Hippocampal formation (tissue), 2 donors: ENCODE measurements around the gene AZU1.

Experiments used
- DNase-seq, 2 donors: peaks; one replicate each; lab custom pipeline; 2025; lab: John Stamatoyannopoulos, UW

Gene AZU1

DNA sequence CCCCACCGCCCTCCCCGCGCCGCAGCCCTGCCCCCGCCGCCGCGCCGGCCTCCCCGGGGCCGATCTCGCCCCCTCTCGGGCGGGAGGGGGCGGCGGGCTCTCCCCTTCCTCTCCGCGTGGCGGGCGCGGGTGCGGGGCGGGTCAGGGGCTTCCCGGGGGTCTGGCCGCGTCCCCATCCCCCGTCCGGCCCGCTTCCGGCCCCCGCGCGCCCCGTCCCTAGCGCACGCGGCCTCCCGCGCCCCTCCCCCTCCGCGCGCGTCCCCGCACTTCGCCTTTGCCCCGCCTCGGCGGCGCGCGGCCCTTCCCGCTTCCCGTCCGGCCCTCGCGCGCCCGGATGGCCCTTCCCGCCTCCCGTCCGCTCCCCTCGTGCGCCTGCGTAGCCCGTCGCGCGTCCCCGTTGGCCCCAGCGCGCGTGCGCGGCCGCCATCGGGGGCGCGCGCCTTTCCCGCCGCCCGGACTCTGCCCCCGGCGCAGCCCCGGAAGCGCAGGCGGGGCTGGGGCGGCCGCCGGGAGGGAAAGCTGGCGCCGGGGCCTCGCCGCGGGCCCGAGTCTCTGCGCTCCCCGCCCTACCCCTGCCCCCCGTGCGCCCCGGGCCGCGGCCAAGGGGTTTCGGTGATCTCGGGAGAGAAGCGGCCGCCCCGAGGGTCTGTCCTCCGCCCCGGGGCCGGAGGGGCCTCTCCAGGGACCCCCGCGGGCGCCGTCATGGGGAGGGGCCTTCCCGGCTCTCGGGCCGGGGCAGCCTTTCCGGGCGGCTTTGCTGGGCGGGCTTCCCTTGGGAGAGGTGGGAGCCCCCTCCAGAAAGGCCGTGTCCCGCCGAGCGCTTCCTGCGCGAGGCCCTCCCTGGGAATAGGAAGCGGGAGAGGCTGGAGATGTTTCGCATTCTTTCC is 29.9 kb upstream of the AZU1 start:
- DNase-seq, result peak; percentile 37 to 61

DNA sequence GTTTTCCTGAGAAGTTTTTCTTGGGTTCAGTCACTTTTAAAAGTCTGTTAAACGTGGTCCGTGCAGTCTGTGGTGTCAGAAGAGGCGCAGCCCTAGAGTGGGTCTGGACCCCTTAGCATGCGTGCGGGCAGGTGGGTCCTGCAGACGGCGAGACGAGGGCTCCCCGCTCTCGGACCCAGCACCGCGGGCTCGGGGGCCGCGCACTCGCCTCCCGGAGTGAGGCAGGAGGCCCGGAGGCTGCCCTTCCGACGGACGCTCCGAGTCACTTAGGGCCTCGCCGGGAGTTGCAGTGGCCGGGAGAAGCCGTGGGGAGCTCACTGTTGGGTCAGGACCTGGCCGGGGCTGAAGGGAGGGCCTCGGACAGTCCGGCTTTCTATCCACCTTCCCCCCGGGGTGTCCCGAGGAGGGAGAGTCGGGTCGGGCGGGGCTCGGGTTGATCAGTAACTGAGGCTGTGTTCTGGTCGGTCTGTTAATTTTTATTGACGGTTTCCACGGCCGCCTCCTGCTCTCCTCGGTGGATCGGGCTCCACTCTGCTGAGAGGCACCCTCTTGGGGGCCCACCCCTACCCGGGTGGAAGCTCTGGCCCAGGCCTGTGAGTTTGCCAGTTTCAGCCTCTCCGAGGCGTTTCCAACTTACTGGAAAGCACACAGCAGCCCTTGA is 29.1 kb upstream of the AZU1 start:
- DNase-seq, result no peak

DNA sequence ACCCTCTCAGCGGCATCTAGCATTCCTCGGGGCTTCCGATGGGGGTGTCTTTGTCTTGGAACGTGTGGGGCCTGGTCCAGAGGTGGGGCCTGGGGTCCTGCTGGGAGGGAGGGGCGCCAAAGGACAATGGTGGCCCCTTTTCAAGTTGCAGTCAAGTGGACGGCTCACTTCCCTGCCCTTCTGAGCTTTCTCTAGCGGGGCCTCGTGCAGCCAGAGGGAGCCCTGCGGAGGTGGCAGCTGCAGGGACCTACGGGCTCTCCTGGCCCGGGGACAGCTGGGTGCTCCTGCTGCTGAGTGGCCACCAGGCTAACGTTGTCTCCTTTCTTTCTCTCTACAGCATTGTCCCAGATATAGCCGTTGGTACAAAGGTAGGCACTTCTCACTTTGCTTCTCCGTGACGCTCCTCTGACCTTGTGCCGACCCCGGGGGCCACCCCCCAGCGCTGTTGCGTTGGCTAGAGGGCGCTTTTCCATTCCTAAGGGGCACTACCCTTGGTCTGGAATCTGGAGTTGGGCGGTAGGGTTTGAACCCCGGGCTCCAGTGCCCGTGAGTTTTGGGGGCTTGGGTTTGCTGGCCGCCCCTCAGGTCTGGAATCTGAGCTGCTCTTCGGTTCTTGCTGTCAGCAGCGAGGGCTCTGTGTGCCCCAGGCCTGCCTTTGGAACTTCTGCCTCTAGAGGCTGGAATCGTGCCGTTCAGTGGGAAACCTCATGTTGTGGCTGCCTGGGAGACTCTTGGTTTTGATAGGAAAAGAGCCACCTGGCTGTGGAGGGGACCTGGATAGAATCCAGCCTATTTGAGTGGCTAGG is 28.4 kb upstream of the AZU1 start:
- no peak for DNase-seq

DNA sequence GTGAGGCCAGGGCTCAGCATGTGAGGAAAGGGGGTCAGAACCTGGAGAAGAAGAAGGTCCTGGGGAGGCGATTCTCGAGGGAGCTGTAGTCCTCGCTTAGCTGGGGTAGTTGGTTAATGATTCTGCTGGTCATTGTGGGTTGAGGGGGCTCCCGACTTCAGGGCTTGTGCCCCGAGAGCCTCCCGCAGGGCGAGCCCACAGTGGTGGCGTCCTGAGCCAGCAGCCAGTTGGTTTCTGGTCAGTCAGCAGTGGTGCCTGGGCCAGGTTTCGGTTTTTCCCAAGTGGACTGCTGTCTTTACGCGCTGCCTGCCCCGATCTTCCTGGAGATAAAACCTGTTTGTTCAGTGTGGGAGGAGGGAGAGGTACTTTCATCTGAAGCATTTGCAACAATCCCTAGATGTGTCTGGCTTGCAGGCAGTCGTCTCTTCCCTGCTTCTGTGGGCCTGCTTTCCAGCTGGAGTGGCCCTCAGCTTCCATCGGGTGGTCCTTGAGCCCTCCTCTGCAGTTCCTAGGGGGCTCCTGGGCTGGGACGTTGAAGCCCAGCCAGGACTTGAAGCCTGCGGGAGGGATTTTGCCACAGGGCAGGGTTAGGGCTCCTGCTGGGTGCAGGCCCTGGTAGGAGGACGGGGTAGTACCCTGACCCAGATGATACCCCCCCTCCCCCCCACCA is 27.1 kb upstream of the AZU1 start:
- DNase-seq, result no peak

GRCh38 chr19:801030-801860 is 26.4 kb upstream of the AZU1 start:
- DNase-seq, result no peak

DNA sequence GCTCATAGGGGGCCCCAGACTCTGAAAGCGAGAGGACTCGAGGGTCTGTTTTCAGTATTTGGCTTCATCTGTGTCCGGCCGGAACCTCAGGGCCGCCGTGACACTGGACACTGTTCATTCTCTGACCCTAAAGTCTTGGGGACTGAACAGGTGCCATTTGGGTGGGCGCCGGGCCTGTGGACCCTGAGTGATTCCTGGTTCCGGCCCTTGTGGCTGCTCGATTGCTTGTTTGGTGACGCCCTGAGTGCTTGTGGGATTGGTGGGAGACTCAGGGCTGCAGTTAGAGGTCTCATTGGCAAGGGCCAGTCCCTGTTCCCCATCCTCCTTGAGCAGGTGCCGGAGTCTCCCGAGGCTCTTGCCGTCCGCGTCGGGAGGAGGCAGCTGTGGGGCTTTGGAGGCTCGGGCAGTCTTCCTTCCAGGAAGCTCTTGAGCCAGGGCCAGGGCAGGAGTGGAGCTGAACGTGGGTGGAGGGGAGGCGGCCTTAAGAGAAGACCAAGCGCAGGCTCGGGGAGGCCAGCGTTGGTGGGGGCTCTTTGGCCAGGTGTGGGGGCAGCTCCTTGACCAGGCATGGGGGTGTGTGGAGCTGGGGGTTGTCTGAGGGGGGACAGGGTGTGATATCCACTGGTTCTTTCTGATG is 25.7 kb upstream of the AZU1 start:
- DNase-seq, result no peak

GRCh38 chr19:802498-803098 is 25.0 kb upstream of the AZU1 start:
- DNase-seq, result no peak

DNA sequence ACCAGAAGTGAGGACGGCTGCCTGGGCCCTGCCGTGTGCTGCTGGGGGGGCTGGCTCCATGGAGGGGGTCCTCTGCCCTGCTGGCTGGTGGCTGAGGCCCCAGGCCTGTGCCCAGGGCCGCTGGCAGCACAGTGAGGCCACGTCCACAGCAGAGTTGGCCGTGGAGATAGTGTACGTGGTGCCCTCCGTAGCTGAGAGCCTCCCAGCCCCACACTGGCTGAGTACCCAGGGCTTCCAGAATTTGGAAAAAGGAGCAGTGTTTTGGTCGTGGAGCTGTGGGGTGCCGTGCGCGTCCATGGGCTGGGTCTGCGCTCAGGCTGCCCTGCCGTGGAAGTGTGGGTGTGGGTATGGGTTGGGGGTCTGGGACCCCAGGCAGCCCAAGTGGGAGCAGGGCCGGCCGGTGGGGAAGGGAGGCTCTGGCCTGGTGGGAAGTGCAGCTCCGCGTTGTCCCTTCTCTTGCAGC is 24.5 kb upstream of the AZU1 start:
- DNase-seq, result no peak

- DNase-seq, result no peak
These were observed 23.8 kb upstream of the AZU1 start for GRCh38 chr19:803686-804418.

DNA sequence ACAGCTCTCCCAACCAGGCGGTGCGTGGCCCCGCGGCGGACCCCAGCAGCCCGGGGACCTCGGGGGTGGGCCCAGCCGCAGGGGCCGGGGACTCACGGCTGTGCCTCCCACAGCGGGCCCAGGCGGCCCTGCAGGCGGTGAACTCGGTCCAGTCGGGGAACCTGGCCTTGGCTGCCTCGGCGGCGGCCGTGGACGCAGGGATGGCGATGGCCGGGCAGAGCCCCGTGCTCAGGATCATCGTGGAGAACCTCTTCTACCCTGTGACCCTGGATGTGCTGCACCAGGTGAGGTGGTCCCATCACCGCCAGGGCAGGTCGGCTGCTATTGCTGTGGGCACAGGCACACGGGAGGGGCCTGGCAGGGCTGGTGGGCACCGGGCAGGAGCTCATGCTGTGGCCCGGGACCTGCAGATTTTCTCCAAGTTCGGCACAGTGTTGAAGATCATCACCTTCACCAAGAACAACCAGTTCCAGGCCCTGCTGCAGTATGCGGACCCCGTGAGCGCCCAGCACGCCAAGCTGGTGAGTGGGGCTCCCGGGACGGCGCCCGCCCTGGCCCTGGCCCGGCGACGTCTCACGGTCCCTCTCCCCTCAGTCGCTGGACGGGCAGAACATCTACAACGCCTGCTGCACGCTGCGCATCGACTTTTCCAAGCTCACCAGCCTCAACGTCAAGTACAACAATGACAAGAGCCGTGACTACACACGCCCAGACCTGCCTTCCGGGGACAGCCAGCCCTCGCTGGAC is 23.0 kb upstream of the AZU1 start:
- no peak for DNase-seq

GRCh38 chr19:805166-805551 is 22.5 kb upstream of the AZU1 start:
- DNase-seq, result no peak

- no peak for DNase-seq
These were observed 21.8 kb upstream of the AZU1 start for GRCh38 chr19:805600-806550.

- no peak for DNase-seq
These were observed 20.7 kb upstream of the AZU1 start for GRCh38 chr19:806815-807421.

DNA sequence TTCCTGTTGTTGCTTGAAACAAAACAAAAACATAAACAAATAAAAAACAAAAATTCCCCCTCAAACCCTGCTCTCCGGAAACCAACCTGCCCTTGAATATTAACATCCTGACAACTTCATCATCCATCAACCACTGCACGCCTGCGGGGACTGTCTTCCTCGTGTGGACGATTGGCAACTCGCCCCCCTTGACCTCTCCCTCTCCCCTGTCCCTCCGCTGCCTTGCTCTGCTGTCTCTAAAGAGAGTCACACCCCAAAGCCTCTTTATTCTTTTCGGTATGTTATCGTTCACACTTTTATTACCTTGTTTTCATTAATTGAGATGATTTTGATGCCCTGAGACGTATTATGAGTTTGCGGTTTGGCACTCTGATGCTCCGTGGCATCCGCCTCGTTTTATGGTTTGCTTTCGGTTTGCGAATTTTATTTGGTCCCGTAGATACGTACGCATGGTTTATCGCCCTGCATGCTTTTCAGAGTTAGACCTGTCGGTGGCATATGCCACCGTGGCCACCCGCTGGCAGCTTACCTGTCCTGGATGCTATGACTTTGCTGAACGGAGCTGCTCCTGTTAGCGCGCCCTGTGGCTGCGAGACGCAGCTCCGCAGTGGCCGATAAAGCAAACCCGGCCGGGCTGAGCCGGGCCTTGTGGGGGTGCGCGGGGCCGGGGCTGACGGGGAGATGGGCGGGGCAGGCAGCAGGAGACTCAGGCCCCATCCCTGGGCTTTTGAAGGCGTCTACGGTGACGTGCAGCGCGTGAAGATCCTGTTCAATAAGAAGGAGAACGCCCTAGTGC is 19.8 kb upstream of the AZU1 start:
- no peak for DNase-seq

GRCh38 chr19:808423-808775 is 19.2 kb upstream of the AZU1 start:
- no peak for DNase-seq

- DNase-seq, result no peak
These were observed 17.4 kb upstream of the AZU1 start for GRCh38 chr19:810077-810855.
